GM19238 (cell line): ENCODE data around the gene PAWR.
"Not testable (repeated sequence)": the region's sequence is repeated elsewhere in the genome, so short reads cannot be mapped to it uniquely, and the experiment has no call there.

Source experiments
- DNase-seq: peaks from one replicate; pipeline ENCODE4 v3.0.0; 2011; ENCODE audit warnings: low spot score; ENCODE audit not compliant: insufficient read length

The PAWR gene

DNA sequence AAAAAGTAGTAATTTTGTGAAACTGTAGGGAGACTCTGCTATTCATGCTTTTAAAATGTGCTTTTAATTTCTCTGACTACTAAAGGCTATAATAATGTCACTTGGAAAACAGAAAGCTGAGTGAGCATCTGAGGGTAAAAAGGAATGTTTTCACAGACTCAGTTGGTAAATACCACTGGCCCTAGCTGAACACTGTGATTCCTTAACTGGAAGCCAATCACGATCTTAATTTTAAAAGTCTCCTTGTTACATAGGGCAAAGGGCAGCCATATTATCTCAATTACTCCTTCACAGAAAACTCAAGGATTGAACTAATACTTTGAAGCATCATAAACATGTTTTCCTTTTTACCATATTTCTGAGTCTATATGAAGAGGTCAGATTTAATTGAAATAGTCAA is 41.9 kb downstream of the PAWR start:
- no peak for DNase-seq

DNA sequence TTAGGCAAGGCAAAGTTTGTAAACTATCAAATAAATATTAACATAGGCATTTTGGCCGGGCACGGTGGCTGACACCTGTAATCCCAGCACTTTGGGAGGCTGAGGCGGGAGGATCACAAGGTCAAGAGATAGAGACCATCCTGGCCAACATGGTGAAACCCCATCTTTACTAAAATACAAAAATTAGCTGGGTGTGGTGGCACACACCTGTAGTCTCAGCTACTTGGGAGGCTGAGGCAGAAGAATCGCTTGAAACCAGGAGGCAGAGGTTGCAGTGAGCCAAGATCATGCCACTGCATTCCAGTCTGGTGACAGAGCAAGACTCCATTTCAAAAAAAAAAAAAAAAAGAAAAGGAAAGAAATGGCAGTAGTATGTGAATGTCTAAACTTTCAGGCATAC is 43.9 kb downstream of the PAWR start:
- DNase-seq, result not testable (repeated sequence)

DNA sequence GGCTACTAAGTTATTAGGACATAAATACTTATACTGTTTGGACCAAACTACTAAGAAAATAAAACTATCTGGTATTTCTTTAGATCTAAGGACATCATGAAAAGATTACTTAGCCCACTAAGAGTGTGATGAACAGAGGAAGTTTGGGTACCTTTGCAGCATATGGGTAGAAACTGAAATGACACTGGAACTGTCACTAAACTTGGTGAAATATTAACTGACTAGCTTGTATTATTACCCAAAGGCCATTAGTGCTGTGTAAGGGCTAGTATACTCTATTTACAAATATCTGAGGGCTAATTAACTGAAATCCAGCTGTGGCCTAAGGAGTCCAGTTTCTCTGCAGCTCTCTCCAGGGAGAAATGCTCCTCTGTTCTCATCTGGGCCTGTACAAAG is 45.5 kb downstream of the PAWR start:
- peak; percentile 1 for DNase-seq

DNA sequence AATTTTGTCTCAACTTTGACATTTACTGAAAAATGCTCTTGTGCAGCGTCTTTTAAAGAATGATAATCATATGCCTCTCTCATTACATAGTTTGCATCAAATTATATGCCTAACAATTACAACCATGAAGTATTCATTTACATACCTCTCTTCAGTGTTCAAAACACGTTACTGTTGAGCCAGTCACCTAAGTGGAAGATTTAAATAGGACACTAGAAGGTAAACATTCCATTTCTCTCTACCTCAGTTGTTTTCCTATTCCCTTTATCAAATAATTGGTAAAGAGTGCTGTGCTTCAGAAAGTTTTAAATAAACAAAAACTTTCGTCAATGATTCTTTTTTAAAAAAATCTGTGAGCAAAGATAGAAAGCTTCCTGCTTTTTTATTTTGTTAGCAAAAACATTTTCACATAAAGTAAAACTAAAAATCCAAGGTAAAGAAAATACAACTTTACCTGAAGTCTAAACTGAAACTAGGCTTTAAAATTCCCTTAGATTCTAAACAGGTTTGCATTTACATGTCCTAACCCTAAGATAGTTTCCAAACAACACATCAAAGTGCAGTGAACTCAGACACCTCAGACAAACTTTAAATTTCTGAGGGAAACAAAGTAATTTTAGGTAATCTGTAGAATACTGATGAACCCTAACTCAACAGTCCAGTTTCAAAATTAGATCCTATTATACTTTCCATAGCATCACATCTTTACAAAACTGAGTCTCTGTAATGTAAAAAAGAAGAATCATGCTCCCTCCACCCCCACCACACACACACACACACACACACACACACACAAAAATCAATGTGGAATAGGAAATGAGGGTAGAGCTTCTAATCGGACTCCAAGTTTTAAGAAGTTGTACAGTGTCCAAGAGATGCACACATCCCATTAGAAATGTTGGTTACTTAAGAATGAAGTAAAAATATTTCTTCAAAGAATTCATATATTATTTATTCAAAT is 46.2 kb downstream of the PAWR start:
- DNase-seq, result no peak

DNA sequence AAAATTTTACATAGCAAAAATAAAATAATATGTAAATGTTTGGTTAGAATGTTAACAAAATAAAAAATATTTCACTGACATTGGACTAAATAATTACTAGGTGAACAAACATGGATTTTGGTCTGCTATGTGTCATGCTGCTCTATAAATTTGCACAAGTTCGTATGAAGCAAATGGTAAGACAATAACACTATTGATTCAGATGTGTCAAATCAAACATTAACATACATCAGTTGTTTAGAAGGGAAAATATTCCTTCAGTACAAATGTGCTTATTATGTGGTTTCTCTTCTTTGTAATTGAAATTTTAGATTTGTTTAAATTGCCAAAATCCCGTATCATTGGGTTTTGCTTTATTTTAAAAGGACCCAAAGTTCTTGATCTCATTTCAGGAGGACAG is 46.9 kb downstream of the PAWR start:
- DNase-seq, result no peak

- no peak for DNase-seq
These were observed 52.3 kb downstream of the PAWR start for GRCh38 chr12:79638490-79638889.

- no peak for DNase-seq
These were observed 53.7 kb downstream of the PAWR start for GRCh38 chr12:79637093-79637492.

- DNase-seq, result no peak
These were observed 55.1 kb downstream of the PAWR start for GRCh38 chr12:79635676-79636075.

GRCh38 chr12:79634957-79635471 is 55.8 kb downstream of the PAWR start:
- DNase-seq, result no peak

GRCh38 chr12:79629561-79629960 is 61.2 kb downstream of the PAWR start:
- DNase-seq, result no peak

DNA sequence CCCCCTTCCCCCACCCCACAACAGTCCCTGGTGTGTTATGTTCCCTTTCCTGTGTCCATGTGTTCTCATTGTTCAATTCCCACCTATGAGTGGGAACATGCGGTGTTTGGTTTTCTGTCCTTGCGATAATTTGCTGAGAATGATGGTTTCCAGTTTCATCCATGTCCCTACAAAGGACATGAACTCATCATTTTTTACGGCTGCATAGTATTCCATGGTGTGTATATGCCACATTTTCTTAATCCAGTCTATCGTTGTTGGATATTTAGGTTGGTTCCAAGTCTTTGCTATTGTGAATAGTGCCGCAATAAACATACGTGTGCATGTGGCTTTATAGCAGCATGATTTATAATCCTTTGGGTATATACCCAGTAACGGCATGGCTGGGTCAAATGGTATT is 64.0 kb downstream of the PAWR start:
- DNase-seq, result not testable (repeated sequence)

DNA sequence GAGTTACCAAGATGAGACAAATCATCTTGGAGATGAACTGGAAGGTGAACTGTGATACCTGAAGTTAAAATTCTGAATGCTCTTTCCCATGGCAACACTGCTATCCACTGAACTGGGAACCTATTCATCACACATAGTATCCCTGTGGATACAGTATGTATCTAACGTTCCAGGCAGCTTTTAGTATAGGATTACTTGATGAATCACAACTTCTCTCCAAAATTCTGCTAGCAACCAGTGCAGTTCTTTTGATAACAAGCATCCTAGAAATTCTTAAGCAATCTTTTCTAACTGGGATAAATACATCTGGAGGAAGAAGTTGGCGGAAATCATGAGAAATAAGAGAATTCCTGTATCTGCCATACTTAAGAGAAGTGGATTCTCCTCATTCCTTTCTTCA is 66.4 kb downstream of the PAWR start:
- no peak for DNase-seq

- DNase-seq, result no peak
These were observed 70.7 kb downstream of the PAWR start for GRCh38 chr12:79619872-79620562.

DNA sequence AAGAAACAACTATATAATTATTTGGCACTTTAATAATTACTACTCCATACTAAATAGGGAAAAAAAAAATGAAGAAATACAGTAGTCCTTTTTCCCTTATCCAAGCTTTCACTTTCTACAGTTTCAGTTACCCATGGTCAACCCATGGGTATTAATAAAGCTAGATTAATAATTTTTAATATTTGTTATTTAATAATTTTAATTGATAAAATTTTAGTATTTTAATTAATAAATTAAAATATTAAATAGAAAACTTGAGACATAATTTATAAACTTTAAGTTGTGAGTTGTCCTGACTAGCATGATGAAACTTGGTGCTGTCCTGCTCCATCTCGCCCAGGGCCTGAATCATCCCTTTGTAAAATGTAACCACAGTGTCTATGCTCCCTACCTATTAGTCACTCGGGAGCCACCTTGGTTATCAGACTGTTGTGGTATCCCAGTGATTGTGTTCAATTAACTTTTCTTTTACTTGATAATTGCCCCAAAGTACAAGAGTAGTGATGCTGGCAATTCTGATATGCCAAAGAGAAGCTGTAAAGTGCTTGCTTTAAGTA is 71.8 kb downstream of the PAWR start:
- no peak for DNase-seq

GRCh38 chr12:79617696-79618095 is 73.1 kb downstream of the PAWR start:
- no peak for DNase-seq

- DNase-seq, result no peak
These were observed 74.9 kb downstream of the PAWR start for GRCh38 chr12:79615596-79616560.

DNA sequence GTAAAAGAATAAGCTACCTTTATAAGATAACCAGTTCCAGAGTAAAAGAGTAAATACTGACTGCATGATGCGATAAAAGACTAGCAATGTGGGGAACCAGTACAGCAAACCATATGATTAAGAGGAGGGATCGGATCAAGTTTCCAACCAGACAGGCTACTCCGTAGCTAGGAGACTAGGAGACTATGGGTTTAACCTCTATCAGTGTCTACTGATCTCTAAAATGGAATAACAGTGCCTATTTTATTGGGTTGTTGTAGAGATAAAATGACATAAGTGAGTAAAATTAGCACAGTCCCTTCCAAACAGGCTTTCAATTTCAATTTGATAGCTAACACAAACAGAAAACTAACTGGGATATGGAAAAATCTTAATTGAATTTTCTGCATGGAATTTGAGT is 76.0 kb downstream of the PAWR start:
- no peak for DNase-seq

- DNase-seq, result no peak
These were observed 88.9 kb downstream of the PAWR start for GRCh38 chr12:79601908-79602307.

GRCh38 chr12:79597910-79598309 is 92.9 kb downstream of the PAWR start:
- DNase-seq, result no peak

DNA sequence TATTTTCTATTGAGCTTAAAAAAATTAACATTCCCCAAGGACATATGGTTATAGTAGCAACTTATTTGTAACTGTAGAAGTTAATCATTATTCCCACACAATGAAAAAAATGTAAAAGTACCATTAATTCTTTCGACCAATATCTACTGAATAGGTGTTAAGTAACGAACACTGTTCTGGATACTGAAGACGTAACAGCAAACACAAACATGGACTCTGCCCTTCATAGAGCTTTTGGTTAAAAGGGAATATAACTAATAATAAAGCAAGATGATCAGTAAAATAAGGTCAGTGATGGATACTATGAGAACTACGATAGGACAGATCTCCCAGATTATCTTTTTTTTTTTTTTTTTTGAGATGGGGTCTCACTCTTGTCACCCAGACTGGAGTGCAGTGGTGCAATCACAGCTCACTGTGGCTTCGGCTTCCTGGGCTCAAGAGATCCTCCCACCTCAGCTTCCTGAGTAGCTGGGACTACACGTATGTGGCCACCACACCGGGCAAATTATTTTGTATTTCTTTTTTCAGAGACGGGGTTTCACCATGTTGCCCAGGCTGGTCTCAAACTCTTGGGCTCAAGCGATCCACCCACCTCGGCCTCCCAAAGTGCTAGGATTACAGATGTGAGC is 93.9 kb downstream of the PAWR start:
- DNase-seq, result no peak
